ENCODE measurements around the gene TUBB2B. TPM values are rescaled to one million over a fixed set of nuclear protein-coding genes. Genes with fewer than 3 reads are reported as not detected.
A peak's percentile ranks its signal among the peaks of the same experiment; 100 is the strongest.

TUBB2B gene
- total and polyA plus RNA-seq, 2 donors (not counting 1 experiment from before 2014, with no cell fraction given): 3.8 to 5.2 TPM

DNA sequence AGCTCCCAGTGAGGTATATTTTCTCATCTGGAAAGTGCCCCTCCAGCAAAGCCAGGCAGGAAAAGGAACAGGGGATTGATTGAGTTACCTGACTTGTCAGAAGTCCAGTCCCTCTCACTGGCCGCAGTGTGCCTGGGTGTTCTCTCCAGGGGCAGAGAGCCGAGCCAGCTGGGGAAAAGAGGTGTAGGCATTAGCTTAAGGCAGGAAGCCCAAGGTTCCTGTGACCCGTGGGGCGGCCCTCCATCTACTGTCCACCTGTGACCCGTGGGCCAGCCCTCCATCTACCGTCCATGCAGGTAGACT lies 34.0 kb upstream of the TUBB2B start:
- peaks cover 4% of the 10 kb centered on the region for H3K4me1 ChIP-seq (ENCODE audit: control insufficient read depth, extremely low read depth, insufficient read depth, low read length)
- no peaks in the 10 kb centered on the region for H4K20me1 ChIP-seq (ENCODE audit: control insufficient read depth, extremely low read depth, insufficient read depth, low read length)
- peaks cover 46% of the 10 kb centered on the region for H3K79me2 ChIP-seq (ENCODE audit: control insufficient read depth, insufficient read depth, low read length)
- no peak overlapping the region for H3K4me2 ChIP-seq (ENCODE audit: extremely low read depth, insufficient read depth, low read length)
- no peak overlapping the region for H2AFZ ChIP-seq (ENCODE audit: low read length)
- no peak overlapping the region for H3K4me3 ChIP-seq (replicated peaks in 1 of 4; ENCODE audit: control extremely low read depth in 1 of 4, insufficient read depth in 1 of 4, low read depth in 3 of 4, low read length in 4 of 4)
- peaks cover 8% of the 10 kb centered on the region for H3K36me3 ChIP-seq (ENCODE audit: control insufficient read depth, insufficient read depth, low read length)
- H3K9me3 ChIP-seq (ENCODE audit: control insufficient read depth, insufficient read depth, low read depth, low read length): no peaks in the 10 kb centered on the region
- H3K9ac ChIP-seq (ENCODE audit: insufficient read depth, low read length): no peak overlapping the region
- TF ChIP-seq, protein P1, sequence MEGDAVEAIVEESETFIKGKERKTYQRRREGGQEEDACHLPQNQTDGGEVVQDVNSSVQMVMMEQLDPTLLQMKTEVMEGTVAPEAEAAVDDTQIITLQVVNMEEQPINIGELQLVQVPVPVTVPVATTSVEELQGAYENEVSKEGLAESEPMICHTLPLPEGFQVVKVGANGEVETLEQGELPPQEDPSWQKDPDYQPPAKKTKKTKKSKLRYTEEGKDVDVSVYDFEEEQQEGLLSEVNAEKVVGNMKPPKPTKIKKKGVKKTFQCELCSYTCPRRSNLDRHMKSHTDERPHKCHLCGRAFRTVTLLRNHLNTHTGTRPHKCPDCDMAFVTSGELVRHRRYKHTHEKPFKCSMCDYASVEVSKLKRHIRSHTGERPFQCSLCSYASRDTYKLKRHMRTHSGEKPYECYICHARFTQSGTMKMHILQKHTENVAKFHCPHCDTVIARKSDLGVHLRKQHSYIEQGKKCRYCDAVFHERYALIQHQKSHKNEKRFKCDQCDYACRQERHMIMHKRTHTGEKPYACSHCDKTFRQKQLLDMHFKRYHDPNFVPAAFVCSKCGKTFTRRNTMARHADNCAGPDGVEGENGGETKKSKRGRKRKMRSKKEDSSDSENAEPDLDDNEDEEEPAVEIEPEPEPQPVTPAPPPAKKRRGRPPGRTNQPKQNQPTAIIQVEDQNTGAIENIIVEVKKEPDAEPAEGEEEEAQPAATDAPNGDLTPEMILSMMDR (conservative IDR thresholded peaks at IDR 0.05 in 1 of 2, IDR thresholded peaks at IDR 0.05 in 1 of 2; ENCODE audit: low read depth in 1 of 2, low read length in 2 of 2): no peak
- no peak for TF ChIP-seq EZH2 (IDR thresholded peaks at IDR 0.05; ENCODE audit: low read length, missing control alignments)
- no peak for DNase-seq (ENCODE audit: low read depth in 2 of 2)
- H3K27me3 ChIP-seq (ENCODE audit: control insufficient read depth, insufficient read depth, low read length): peaks cover 9% of the 10 kb centered on the region
- H3K27ac ChIP-seq (ENCODE audit: insufficient read depth, low read length): no peak overlapping the region

DNA sequence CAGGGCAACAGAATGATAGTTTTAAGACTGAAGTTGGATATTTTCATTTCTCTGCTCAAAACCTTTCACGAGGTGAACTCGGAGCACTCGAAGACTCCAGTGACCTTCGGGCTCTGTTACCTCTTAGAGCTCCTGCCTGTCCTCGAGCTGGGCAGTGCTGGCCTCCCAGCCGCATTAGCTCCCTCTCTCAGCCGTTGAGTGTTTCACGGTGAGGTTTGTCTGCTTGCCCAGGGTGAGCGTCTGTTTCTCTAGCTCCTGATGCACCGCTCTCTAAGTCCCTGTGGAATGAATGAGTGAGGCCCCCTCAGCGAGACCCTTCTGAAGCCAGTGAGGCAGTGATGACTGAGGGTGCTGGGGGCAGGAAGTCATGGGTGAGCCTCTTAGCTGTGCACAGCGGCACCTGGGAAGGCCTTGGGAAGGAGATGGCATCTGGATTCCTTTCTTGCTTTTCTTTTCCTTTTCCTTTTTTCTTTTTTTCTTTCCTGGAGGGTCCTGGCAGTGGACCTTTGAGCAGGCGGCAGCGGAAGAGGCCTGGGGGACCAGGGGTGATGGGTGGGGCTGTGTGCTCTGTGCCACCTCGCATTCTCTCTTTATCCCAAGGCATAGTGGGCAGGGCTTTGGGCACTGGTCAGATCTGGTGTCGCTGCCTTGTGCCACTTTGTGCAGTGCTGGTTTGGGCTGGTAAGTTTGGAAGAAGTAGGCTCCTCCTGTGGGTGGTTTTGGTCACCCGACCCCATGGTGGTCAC lies 33.5 kb upstream of the TUBB2B start:
- H3K27me3 ChIP-seq (ENCODE audit: control insufficient read depth, insufficient read depth, low read length): peaks cover 9% of the 10 kb centered on the region
- H3K4me3 ChIP-seq (replicated peaks in 1 of 4; ENCODE audit: control extremely low read depth in 1 of 4, insufficient read depth in 1 of 4, low read depth in 3 of 4, low read length in 4 of 4): peak overlapping the region in 3 of 4 experiments; percentile 14 to 25 (median 19)
- no peak overlapping the region for H3K9ac ChIP-seq (ENCODE audit: insufficient read depth, low read length)
- peaks cover 8% of the 10 kb centered on the region for H3K36me3 ChIP-seq (ENCODE audit: control insufficient read depth, insufficient read depth, low read length)
- peak overlapping the region; percentile 68 for H3K4me2 ChIP-seq (ENCODE audit: extremely low read depth, insufficient read depth, low read length)
- no peak overlapping the region for H2AFZ ChIP-seq (ENCODE audit: low read length)
- H3K9me3 ChIP-seq (ENCODE audit: control insufficient read depth, insufficient read depth, low read depth, low read length): no peaks in the 10 kb centered on the region
- H3K79me2 ChIP-seq (ENCODE audit: control insufficient read depth, insufficient read depth, low read length): peaks cover 46% of the 10 kb centered on the region
- TF ChIP-seq EZH2 (IDR thresholded peaks at IDR 0.05; ENCODE audit: low read length, missing control alignments): no peak
- TF ChIP-seq, protein P1 (conservative IDR thresholded peaks at IDR 0.05 in 1 of 2, IDR thresholded peaks at IDR 0.05 in 1 of 2; ENCODE audit: low read depth in 1 of 2, low read length in 2 of 2): no peak
- no peaks in the 10 kb centered on the region for H4K20me1 ChIP-seq (ENCODE audit: control insufficient read depth, extremely low read depth, insufficient read depth, low read length)
- no peak overlapping the region for H3K27ac ChIP-seq (ENCODE audit: insufficient read depth, low read length)
- peaks cover 4% of the 10 kb centered on the region for H3K4me1 ChIP-seq (ENCODE audit: control insufficient read depth, extremely low read depth, insufficient read depth, low read length)
- no peak for DNase-seq (ENCODE audit: low read depth in 2 of 2)

DNA sequence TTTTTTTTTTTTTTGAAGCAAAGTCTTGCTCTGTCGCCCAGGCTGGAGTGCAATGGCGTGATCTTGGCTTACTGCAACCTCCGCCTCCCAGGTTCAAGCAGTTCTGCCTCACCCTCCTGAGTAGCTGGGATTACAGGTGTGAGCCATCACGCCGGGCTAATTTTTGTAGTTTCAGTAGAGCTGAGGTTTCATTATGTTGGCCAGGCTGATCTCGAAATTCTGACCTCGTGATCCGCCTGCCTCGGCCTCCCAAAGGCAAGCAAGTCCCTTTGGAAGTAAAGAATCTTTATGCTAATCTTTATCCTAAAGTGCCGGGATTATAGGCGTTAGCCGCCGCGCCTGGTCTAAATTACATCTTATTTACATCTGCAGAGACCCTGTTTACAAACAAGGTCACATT lies 32.8 kb upstream of the TUBB2B start:
- Histone ChIP-seq H3K36me3 (ENCODE audit: control insufficient read depth, insufficient read depth, low read length) (peaks cover 8% of the 10 kb centered on the region), H3K9me3 (ENCODE audit: control insufficient read depth, insufficient read depth, low read depth, low read length) (no peaks in the 10 kb centered on the region), H4K20me1 (ENCODE audit: control insufficient read depth, extremely low read depth, insufficient read depth, low read length) (no peaks in the 10 kb centered on the region), H3K79me2 (ENCODE audit: control insufficient read depth, insufficient read depth, low read length) (peaks cover 46% of the 10 kb centered on the region), H3K27me3 (ENCODE audit: control insufficient read depth, insufficient read depth, low read length) (peaks cover 9% of the 10 kb centered on the region), H3K9ac (ENCODE audit: insufficient read depth, low read length) (no peak overlapping the region), H3K4me1 (ENCODE audit: control insufficient read depth, extremely low read depth, insufficient read depth, low read length) (peaks cover 4% of the 10 kb centered on the region), H3K4me3 (replicated peaks in 1 of 4; ENCODE audit: control extremely low read depth in 1 of 4, insufficient read depth in 1 of 4, low read depth in 3 of 4, low read length in 4 of 4) (peak overlapping the region in 1 of 4 experiments; percentile 79), H2AFZ (ENCODE audit: low read length) (no peak overlapping the region), H3K4me2 (ENCODE audit: extremely low read depth, insufficient read depth, low read length) (no peak overlapping the region), H3K27ac (ENCODE audit: insufficient read depth, low read length) (no peak overlapping the region)
- TF ChIP-seq, protein P1 (conservative IDR thresholded peaks at IDR 0.05 in 1 of 2, IDR thresholded peaks at IDR 0.05 in 1 of 2; ENCODE audit: low read depth in 1 of 2, low read length in 2 of 2): no peak
- TF ChIP-seq EZH2 (IDR thresholded peaks at IDR 0.05; ENCODE audit: low read length, missing control alignments): no peak
- no peak for DNase-seq (ENCODE audit: low read depth in 2 of 2)
